ENCODE data around the gene SPOCK1.

Gene SPOCK1

DNA sequence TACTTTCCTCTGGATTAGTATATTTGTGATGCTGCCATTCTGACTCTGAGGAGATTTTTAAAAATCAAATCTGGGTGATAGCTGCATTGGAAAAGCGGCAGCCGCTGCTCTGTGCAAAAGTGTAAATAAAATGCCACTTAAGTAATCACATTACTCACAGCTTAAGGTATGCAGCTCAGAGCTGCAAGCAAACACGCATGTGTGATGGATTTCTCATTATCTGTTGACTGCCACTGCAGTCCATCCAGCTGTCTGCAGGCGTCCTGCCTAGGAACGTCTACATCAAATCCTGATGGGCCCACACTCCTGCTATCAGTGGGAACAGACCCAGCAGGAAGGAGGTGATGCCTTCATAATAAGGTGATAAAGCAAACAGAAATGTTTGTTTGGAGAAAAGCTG is 216.9 kb downstream of the SPOCK1 start:
- TF ChIP-seq, protein P1, sequence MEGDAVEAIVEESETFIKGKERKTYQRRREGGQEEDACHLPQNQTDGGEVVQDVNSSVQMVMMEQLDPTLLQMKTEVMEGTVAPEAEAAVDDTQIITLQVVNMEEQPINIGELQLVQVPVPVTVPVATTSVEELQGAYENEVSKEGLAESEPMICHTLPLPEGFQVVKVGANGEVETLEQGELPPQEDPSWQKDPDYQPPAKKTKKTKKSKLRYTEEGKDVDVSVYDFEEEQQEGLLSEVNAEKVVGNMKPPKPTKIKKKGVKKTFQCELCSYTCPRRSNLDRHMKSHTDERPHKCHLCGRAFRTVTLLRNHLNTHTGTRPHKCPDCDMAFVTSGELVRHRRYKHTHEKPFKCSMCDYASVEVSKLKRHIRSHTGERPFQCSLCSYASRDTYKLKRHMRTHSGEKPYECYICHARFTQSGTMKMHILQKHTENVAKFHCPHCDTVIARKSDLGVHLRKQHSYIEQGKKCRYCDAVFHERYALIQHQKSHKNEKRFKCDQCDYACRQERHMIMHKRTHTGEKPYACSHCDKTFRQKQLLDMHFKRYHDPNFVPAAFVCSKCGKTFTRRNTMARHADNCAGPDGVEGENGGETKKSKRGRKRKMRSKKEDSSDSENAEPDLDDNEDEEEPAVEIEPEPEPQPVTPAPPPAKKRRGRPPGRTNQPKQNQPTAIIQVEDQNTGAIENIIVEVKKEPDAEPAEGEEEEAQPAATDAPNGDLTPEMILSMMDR (conservative IDR thresholded peaks at IDR 0.05; ENCODE audit: low read depth, low read length), result no peak
- H3K4me3 ChIP-seq (ENCODE audit: low read length), result no peak overlapping the region
- DNase-seq (ENCODE audit: low read depth), result no peak

DNA sequence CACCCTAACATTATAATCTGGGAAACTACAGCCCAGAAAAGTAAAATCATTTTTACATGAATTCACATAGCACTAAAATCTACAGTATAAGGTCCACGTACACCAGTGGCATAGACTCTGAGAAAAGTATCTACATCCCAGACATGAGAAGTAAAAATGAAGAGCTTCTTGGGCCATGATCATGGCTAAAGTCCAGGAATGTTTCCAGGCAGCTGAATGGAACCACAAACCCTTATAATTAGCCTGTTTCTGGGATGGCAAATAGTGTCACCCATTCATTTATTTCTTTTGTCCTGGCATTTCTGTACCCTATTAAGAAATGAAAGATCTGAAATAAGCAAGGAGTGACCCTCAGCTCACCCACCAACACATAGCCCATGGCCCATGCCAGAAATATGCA is 217.9 kb downstream of the SPOCK1 start:
- no peak overlapping the region for H3K4me3 ChIP-seq (ENCODE audit: low read length)
- DNase-seq (ENCODE audit: low read depth), result no peak
- TF ChIP-seq, protein P1 (conservative IDR thresholded peaks at IDR 0.05; ENCODE audit: low read depth, low read length), result no peak

DNA sequence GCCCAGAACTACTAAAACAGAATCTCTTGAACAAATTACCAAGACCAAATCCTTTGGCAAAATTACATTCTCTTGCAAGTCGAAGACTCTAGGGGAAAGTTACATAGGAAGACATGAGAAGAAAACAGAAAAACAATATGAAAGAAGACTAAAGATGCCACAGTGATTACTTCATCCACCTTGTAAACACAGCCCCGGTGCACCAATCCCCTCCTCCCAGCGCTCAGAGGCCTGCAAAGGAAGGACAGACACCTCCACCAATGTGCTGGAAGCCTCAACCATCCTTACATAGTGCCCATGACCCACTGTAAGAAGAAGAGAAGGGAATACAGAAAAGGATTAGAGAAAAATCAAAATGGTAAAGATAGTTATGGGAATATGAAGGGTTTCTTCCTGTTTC is 218.5 kb downstream of the SPOCK1 start:
- TF ChIP-seq, protein P1 (conservative IDR thresholded peaks at IDR 0.05; ENCODE audit: low read depth, low read length), result no peak
- DNase-seq (ENCODE audit: low read depth), result no peak

DNA sequence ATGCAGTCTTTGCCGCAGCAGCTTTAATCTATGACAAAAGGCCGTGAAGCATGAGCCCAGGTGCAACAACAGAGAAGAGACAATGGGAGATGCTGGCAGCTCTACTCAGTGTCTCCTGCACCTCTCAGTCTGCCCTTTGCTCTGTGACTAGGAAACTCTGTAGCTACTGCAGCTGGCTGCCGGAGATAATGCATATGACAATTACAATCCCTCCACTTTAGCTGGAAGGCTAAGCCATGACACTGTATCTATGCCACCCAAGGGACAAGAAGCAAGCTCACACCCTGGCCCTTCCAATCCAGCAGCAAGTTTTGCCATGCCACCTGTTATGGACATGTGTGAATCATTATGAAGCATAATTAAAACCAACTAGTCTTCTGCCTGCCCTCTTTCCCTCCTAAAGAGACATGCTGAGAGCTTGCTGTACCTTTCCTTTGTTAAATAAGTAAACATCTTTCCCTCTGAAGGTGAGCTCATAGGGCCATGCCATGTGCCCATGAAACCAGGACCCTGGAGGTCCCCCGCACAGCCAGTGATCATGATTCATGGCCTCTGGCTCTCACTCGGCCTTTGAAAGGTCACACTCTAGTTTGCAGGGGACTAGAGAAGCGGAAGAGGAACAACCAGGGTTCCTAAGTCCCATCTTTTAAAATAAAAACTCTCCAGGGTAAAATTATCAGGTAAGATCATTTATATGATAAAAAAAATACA is 219.4 kb downstream of the SPOCK1 start:
- TF ChIP-seq, protein P1 (conservative IDR thresholded peaks at IDR 0.05; ENCODE audit: low read depth, low read length), result no peak
- no peak for DNase-seq (ENCODE audit: low read depth)
- no peak overlapping the region for H3K4me3 ChIP-seq (ENCODE audit: low read length)

More for the DNA sequence above, 218.5 kb downstream of the SPOCK1 start:
- H3K4me3 ChIP-seq (ENCODE audit: low read length), result no peak overlapping the region

DNA sequence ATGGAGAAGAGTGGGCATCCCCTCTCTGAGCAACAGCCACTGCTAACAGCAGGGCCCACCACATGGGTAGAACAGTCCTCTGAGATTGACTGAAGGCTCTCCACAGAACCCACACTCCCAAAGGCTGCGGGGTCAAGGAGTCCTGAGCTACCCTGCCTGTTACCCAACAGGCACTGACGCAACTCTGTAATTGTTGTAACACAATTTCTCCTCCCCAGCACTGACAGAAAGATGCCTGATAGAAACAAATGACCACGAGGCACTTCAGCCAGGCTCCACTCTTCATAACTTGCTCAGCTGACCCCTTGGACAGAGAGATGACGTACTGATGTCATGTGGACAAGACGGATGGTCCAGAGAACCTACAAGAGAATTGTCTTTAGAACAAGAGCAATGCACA is 220.7 kb downstream of the SPOCK1 start:
- DNase-seq (ENCODE audit: low read depth), result no peak
- no peak overlapping the region for H3K4me3 ChIP-seq (ENCODE audit: low read length)
- TF ChIP-seq, protein P1 (conservative IDR thresholded peaks at IDR 0.05; ENCODE audit: low read depth, low read length), result no peak

DNA sequence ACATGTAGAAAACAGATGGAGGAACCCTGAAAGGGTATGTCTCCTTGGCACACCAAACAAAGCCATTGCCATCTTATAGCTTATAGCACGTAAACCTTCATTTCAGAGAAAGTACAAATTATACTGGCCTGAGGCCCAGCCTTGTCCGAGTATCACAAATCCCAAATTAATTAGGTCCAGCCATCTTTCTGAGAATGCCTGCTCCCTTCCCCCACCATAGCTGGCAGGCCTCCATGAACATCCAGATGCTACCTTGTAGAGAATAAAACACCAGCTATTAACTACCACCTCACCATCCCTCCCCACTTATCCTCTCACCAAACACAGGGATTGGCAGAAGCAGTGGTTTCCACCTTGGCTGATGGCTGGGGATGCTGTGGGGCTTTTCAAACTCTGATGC is 224.0 kb downstream of the SPOCK1 start:
- no peak overlapping the region for H3K4me3 ChIP-seq (ENCODE audit: low read length)
- DNase-seq (ENCODE audit: low read depth), result no peak
- TF ChIP-seq, protein P1 (conservative IDR thresholded peaks at IDR 0.05; ENCODE audit: low read depth, low read length), result no peak

DNA sequence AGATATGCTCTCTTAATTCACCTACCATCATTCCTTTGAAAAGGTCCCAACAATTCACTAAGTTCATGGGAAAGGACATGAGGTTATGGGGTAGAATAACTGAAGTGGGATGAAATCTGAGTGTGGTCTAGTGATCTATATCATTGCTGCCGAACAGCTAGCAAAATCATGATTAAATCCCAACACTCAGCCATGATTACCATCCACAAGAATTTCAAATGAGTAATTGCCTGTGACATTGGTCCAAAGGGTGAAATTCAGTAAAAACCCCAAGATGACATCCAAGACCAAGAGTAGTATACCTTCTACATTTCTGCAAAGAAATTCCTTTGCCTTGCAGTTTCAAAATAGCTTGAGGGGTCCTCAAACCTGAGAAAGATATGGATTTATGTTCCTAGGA is 225.6 kb downstream of the SPOCK1 start:
- DNase-seq (ENCODE audit: low read depth), result no peak
- H3K4me3 ChIP-seq (ENCODE audit: low read length), result no peak overlapping the region
- TF ChIP-seq, protein P1 (conservative IDR thresholded peaks at IDR 0.05; ENCODE audit: low read depth, low read length), result no peak
